Germinal center (tissue), 1 donor: Measurements from ENCODE around the gene PTPN23.
"Not testable (repeated sequence)": the region's sequence is repeated elsewhere in the genome, so short reads cannot be mapped to it uniquely, and the experiment has no call there.

Source experiments
- DNase-seq: peaks from one replicate; pipeline ENCODE4 v3.0.0; 2012; ENCODE audit warnings: mixed read lengths, low spot score

PTPN23 gene

DNA sequence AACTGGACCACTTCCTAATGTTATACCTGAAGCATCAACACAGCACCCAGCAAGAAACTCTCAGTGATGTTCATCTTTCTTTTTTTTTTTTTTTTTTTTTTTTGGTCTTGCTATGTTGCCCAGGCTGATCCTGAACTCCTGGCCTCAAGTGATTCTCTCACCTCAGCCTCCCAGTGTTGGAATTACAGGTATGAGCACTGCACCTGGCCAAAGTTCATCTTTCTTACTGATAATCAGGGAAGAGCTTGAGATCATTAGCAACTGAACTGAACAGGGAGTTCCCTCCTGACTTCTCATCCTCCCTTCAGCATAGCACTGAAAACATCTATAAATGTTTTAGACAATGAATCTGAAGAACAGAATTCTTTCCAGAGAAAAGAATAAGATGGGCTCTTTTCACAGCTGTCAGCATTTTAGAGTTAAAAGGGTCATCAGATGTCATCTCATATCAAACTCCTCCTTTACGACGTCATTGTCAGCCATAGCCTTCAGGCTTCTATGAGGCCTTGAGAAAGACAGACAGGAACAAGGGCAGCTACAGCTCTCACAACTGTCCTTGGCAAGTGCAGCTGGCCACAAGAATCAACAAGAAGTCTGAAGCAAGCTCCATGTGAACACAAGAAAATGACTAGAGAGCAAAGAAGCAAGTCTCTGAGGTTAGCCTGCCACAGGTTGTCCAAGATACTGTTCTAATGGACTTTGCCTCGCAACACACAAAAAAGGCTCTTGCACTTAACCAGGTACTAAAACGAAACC, 61.2 kb downstream of the PTPN23 start:
- no peak for DNase-seq

DNA sequence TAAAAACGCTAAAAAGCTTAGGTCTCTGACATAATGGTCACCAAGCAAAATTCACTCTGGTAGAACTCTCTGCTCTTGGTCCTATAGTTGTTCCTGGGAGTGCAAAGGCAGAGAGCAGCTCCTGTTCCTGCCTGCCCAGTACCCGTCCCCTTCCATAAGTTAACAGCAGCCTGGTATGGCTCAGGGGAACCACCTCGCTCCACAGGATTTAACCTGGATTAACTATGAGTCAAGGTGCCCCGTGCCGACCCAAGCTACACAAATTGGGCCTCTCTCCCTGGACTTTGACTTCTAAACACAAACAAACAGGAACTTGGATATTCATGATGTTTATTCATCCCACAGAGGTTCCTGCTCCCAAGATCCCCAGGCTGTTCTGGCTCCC, 62.8 kb downstream of the PTPN23 start:
- no peak for DNase-seq

DNA sequence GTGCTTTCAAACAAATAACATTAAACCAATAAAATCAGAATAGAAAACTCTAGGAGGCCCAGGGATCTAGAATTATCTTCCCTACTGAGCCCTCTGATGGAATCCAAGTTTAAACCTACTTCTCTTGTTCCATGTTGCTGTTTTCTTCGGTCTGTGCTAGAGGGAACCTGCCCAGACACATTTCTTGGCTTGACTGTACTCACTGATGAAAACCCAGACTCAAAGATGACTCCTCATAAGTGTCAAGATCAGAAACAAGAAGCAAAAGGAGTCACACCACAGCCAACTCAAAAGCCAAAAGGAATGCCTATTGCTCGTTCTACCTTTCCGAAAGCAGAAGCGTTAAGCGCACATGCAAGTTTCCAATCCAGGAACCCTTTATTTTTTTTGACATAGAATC, 63.3 kb downstream of the PTPN23 start:
- DNase-seq = no peak

DNA sequence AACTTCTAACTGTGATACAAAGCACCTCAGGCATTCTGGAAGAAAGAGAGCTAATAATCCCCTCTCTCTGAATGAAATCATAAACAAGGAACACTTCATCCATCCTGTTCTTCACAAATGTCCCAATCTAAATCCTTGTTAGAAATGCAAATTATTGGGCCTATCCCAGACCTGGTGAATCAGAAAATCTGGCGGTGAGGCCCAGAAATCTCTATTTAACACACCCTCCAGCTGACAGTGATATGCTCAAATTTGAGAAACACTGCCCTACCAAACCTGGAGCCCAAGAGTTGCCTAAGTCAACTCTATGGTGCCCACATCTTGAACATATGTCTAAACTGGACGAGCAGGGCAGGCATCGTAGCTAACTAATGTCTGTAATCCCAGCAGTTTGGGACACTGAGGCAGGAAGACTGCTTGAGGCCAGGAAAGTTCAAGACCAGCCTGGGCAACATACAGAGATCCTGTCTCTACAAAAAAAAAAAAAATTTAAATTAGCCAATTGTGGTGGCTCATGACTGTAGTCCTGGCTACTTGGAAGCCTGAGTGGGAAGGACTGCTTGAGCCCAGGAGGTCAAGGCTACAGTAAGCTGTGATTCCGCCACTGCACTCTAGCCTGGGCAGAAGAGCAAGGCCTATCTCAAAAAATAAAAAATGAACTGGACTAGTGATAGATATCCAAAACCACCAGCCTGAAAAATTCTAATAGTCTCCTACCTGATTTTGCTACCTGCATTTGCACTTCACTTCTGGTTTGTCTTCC, 71.8 kb downstream of the PTPN23 start:
- no peak for DNase-seq

DNA sequence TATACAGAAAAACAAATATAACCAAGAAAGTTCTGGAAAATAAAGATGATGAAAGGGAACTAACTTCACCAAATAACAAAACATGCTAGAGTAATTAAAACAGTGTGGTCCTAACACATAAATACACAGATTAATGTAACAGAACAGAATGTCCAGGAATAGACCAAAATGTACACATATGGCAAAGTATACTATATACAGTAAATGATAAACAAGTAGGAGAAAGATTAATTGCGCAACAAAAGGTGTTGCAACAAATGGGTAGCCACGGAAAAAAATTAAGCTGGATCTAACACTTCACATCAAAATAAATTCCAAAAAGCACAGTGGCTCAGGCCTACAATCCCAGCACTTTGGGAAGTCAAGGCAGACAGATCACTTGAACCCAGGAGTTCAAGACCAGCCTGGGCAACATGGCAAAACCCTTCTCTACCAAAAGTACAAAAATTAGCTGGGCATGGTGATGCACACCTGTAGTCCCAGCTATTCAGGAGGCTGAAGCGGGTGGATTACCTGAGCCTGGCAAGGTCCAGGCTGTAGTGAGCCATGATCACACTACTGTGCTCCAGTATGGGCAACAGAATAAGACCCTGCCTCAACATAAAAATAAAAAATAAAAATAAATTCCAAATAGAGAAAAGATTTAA, 75.1 kb downstream of the PTPN23 start:
- DNase-seq = no peak

DNA sequence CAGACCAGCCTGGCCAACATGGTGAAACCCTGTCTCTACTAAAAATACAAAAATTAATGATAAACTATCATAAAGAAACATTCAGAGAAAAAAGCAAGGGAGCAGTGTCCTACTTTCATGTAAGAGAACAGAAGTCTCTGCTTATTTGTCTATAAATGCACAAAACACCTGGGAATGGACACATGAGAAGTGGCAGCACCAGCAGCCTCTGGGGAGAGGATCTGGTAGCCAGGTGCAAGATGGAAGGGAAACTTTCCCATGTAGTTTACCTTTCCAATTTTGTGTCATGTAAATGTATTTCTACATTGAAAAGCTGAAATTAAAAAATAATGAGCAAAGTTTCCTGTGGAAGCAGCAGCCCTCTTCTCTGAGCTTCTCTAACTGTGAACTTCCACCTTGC, 76.2 kb downstream of the PTPN23 start:
- DNase-seq = no peak

DNA sequence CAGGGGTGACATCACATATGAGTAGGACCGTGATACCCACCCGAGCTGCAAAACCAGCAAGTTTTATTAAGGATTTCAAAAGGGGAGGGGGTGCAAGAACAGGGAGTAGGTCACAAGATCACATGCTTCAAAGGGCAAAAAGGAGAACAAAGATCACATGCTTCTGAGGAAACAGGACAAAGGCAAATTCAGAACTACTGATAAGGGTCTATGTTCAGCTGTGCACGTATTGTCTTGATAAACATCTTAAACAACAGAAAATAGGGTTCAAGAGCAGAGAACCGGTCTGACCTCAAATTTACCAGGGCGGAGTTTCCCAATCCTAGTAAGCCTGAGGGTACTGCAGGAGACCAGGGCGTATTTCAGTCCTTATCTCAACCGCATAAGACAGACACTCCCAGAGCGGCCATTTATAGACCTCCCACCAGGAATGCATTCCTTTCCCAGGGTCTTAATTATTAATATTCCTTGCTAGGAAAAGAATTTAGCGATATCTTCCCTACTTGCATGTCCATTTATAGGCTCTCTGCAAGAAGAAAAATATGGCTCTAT, 78.8 kb downstream of the PTPN23 start:
- DNase-seq = not testable (repeated sequence)
